ENCODE results near the gene PREX1.

- TF ChIP-seq POLR2A (IDR thresholded peaks at IDR 0.05; ENCODE audit: low read depth, low read length) (no peak), POLR2AphosphoS5 (IDR thresholded peaks at IDR 0.05; ENCODE audit: insufficient read depth, low read depth, low read length) (no peak), CTCF (IDR thresholded peaks at IDR 0.05; ENCODE audit: extremely low read depth in 1 of 2, insufficient read depth in 1 of 2, low read depth in 1 of 2, low read length in 2 of 2) (no peak), EZH2 (IDR thresholded peaks at IDR 0.05; ENCODE audit: borderline replicate concordance, low read depth, low read length, severe bottlenecking) (no peak), FOS (IDR thresholded peaks at IDR 0.05; ENCODE audit: borderline replicate concordance, insufficient read depth, low read length) (no peak), MAX (IDR thresholded peaks at IDR 0.05; ENCODE audit: insufficient read depth, insufficient read length) (no peak), JUN (IDR thresholded peaks at IDR 0.05; ENCODE audit: borderline replicate concordance, insufficient read depth, insufficient read length, low read depth) (no peak), GATA2 (IDR thresholded peaks at IDR 0.05; ENCODE audit: insufficient read depth, insufficient read length, low read depth, low read length) (no peak)
These were observed 174.1 kb downstream of the PREX1 start for GRCh38 chr20:48653706-48654051.
